GM12878 (cell line): ENCODE results near the gene ZNF790. TPM values are rescaled to one million over a fixed set of nuclear protein-coding genes. Genes with fewer than 3 reads are reported as not detected.

Experiments
- BRCA1 ChIP-seq: IDR thresholded peaks from 2 replicates; pipeline ENCODE4 v1.6.1; 2011; ENCODE audit warnings: low read depth, low read length, improper control_type of control experiment
- CEBPB ChIP-seq, 2 experiments: fragments of 150-350 bp in 1 of 2; IDR thresholded peaks; 2 replicates each; pipeline ENCODE4 v1.6.1; 2012 to 2014; ENCODE audit warnings: low read depth in 2 of 2, low read length in 2 of 2, borderline replicate concordance in 1 of 2, inconsistent platforms in 1 of 2
- ESRRA ChIP-seq: IDR thresholded peaks from 2 replicates; pipeline ENCODE4 v1.6.1; 2012; ENCODE audit warnings: mild to moderate bottlenecking, low read length, improper control_type of control experiment
- LARP7 ChIP-seq: fragments of 450-650 bp; IDR thresholded peaks from 2 replicates; pipeline ENCODE4 v1.6.1; 2017; ENCODE audit warnings: mild to moderate bottlenecking
- MXI1 ChIP-seq: fragments of 150-350 bp; IDR thresholded peaks from 2 replicates; pipeline ENCODE4 v1.6.1; 2011; ENCODE audit warnings: low read depth, mild to moderate bottlenecking, inconsistent platforms, low read length, improper control_type of control experiment
- MYC ChIP-seq: IDR thresholded peaks from 2 replicates; pipeline ENCODE4 v1.6.1; 2011; ENCODE audit warnings: mild to moderate bottlenecking, low read length, moderate library complexity, inconsistent platforms; ENCODE audit not compliant: insufficient read depth, insufficient replicate concordance, insufficient read length, severe bottlenecking
- NRF1 ChIP-seq: conservative IDR thresholded peaks from 2 replicates; pipeline ENCODE4 v1.6.1; 2011; ENCODE audit warnings: mild to moderate bottlenecking, low read depth, low read length, improper control_type of control experiment
- PAX5 ChIP-seq: IDR thresholded peaks from 2 replicates; pipeline ENCODE4 v1.6.1; 2011; ENCODE audit warnings: low read depth, low read length, borderline replicate concordance
- SP1 ChIP-seq: IDR thresholded peaks from one replicate; pipeline ENCODE4 v1.6.1; 2011; ENCODE audit warnings: low read depth, low read length
- STAT3 ChIP-seq: IDR thresholded peaks from 2 replicates; pipeline ENCODE4 v1.6.1; 2011; ENCODE audit warnings: low read depth, low read length, improper control_type of control experiment
- polyA plus RNA-seq, 11 experiments: library from polyadenylated mRNA; depleted of rRNA in 4 of 11; unstranded in 6 of 11; stranded (reverse) in 5 of 11; fragments of >200 nt; fragmentation: Nextera tagmentation in 4 of 11; fragmentation: Illumina TruSeq in 1 of 11; extraction: Ambion mirVana in 4 of 11; extraction: Trizol in 1 of 11; gene quantifications; 1 replicate in 1 of 11; 2 replicates in 10 of 11; pipeline versions ENCODE4 v1.2.1 to v1.2.3, GENCODE V29; 2011 to 2016; ENCODE audit warnings: inconsistent platforms in 2 of 11, missing spikeins in 2 of 11, low read depth in 1 of 11
- total RNA-seq, 4 experiments: library from RNA; depleted of rRNA in 3 of 4; stranded (reverse); fragments of >200 nt in 3 of 4; fragmentation: Illumina TruSeq in 1 of 4; extraction: Trizol in 1 of 4; gene quantifications; 2 replicates each; pipeline versions ENCODE4 v1.2.1 to v1.2.3, GENCODE V29; 2013 to 2021
- TF ChIP-seq, protein P1 (sequence below): fragments of 450-650 bp; IDR thresholded peaks from 2 replicates; pipeline ENCODE4 v1.6.1; 2018; ENCODE audit warnings: mild to moderate bottlenecking, low read depth, moderate library complexity; ENCODE audit not compliant: partially characterized antibody
- TF ChIP-seq, protein P2 (sequence below): fragments of 450-650 bp; IDR thresholded peaks from 2 replicates; pipeline ENCODE4 v1.6.1; 2017; ENCODE audit warnings: mild to moderate bottlenecking
- TF ChIP-seq, protein P3 (sequence below): IDR thresholded peaks from 2 replicates; pipeline ENCODE4 v1.6.1; 2012; ENCODE audit warnings: low read length, inconsistent platforms
- TF ChIP-seq, protein P4 (sequence below): fragments of 450-650 bp; IDR thresholded peaks from 2 replicates; pipeline ENCODE4 v1.6.1; 2017; ENCODE audit warnings: antibody characterized with exemption, mild to moderate bottlenecking, moderate library complexity
- TF ChIP-seq, protein P5 (sequence below): fragments of 450-650 bp; formaldehyde crosslinking; IDR thresholded peaks from 2 replicates; pipeline ENCODE4 v1.4.0; 2022; ENCODE audit warnings: mild to moderate bottlenecking, moderate library complexity
- TF ChIP-seq, protein P6 (sequence below): fragments of 450-650 bp; IDR thresholded peaks from 2 replicates; pipeline ENCODE4 v1.6.1; 2017; ENCODE audit warnings: low read depth, mild to moderate bottlenecking, moderate library complexity

ZNF790 gene
- total and polyA plus RNA-seq, 10 of the 15 experiments (the other 5 are each of a cell fraction or from before 2014, with no cell fraction given), result 0.87 to 5.2 (median 2.9) TPM

DNA sequence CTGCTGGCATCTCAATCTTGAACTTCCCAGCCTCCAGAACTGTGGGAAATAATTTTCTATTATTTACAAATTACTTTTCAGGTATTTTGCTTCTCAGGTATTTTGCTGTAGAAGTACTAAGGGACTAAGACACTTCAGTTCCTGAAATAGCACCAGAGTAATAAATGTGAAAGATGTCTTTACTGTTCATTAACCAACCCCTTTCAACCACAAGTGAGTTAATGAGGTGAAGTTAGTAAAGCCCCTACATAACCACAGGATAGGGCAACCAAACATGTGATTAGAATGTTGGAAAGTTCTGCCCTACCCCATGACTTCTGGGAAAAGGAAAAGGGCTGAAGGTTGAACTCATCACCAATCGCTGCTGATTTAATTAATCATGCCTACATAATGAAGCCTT lies 9.8 kb upstream of the ZNF790 start (continued):
- TF ChIP-seq, protein P1, sequence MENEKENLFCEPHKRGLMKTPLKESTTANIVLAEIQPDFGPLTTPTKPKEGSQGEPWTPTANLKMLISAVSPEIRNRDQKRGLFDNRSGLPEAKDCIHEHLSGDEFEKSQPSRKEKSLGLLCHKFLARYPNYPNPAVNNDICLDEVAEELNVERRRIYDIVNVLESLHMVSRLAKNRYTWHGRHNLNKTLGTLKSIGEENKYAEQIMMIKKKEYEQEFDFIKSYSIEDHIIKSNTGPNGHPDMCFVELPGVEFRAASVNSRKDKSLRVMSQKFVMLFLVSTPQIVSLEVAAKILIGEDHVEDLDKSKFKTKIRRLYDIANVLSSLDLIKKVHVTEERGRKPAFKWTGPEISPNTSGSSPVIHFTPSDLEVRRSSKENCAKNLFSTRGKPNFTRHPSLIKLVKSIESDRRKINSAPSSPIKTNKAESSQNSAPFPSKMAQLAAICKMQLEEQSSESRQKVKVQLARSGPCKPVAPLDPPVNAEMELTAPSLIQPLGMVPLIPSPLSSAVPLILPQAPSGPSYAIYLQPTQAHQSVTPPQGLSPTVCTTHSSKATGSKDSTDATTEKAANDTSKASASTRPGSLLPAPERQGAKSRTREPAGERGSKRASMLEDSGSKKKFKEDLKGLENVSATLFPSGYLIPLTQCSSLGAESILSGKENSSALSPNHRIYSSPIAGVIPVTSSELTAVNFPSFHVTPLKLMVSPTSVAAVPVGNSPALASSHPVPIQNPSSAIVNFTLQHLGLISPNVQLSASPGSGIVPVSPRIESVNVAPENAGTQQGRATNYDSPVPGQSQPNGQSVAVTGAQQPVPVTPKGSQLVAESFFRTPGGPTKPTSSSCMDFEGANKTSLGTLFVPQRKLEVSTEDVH, result no peak
- TF ChIP-seq, protein P2, sequence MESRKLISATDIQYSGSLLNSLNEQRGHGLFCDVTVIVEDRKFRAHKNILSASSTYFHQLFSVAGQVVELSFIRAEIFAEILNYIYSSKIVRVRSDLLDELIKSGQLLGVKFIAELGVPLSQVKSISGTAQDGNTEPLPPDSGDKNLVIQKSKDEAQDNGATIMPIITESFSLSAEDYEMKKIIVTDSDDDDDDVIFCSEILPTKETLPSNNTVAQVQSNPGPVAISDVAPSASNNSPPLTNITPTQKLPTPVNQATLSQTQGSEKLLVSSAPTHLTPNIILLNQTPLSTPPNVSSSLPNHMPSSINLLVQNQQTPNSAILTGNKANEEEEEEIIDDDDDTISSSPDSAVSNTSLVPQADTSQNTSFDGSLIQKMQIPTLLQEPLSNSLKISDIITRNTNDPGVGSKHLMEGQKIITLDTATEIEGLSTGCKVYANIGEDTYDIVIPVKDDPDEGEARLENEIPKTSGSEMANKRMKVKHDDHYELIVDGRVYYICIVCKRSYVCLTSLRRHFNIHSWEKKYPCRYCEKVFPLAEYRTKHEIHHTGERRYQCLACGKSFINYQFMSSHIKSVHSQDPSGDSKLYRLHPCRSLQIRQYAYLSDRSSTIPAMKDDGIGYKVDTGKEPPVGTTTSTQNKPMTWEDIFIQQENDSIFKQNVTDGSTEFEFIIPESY, result no peak
- no peak for TF ChIP-seq STAT3
- no peak for TF ChIP-seq SP1
- TF ChIP-seq MYC, result no peak
- no peak for TF ChIP-seq PAX5
- no peak for TF ChIP-seq ESRRA
- TF ChIP-seq, protein P3, sequence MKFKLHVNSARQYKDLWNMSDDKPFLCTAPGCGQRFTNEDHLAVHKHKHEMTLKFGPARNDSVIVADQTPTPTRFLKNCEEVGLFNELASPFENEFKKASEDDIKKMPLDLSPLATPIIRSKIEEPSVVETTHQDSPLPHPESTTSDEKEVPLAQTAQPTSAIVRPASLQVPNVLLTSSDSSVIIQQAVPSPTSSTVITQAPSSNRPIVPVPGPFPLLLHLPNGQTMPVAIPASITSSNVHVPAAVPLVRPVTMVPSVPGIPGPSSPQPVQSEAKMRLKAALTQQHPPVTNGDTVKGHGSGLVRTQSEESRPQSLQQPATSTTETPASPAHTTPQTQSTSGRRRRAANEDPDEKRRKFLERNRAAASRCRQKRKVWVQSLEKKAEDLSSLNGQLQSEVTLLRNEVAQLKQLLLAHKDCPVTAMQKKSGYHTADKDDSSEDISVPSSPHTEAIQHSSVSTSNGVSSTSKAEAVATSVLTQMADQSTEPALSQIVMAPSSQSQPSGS, result no peak
- no peak for TF ChIP-seq NRF1
- TF ChIP-seq CEBPB (IDR thresholded peaks at IDR 0.05; ENCODE audit: borderline replicate concordance in 1 of 2, low read depth in 2 of 2, low read length in 2 of 2), result no peak
- TF ChIP-seq LARP7, result no peak
- TF ChIP-seq, protein P4, sequence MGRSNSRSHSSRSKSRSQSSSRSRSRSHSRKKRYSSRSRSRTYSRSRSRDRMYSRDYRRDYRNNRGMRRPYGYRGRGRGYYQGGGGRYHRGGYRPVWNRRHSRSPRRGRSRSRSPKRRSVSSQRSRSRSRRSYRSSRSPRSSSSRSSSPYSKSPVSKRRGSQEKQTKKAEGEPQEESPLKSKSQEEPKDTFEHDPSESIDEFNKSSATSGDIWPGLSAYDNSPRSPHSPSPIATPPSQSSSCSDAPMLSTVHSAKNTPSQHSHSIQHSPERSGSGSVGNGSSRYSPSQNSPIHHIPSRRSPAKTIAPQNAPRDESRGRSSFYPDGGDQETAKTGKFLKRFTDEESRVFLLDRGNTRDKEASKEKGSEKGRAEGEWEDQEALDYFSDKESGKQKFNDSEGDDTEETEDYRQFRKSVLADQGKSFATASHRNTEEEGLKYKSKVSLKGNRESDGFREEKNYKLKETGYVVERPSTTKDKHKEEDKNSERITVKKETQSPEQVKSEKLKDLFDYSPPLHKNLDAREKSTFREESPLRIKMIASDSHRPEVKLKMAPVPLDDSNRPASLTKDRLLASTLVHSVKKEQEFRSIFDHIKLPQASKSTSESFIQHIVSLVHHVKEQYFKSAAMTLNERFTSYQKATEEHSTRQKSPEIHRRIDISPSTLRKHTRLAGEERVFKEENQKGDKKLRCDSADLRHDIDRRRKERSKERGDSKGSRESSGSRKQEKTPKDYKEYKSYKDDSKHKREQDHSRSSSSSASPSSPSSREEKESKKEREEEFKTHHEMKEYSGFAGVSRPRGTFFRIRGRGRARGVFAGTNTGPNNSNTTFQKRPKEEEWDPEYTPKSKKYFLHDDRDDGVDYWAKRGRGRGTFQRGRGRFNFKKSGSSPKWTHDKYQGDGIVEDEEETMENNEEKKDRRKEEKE, result no peak
- no peak for TF ChIP-seq MXI1
- TF ChIP-seq, protein P5, sequence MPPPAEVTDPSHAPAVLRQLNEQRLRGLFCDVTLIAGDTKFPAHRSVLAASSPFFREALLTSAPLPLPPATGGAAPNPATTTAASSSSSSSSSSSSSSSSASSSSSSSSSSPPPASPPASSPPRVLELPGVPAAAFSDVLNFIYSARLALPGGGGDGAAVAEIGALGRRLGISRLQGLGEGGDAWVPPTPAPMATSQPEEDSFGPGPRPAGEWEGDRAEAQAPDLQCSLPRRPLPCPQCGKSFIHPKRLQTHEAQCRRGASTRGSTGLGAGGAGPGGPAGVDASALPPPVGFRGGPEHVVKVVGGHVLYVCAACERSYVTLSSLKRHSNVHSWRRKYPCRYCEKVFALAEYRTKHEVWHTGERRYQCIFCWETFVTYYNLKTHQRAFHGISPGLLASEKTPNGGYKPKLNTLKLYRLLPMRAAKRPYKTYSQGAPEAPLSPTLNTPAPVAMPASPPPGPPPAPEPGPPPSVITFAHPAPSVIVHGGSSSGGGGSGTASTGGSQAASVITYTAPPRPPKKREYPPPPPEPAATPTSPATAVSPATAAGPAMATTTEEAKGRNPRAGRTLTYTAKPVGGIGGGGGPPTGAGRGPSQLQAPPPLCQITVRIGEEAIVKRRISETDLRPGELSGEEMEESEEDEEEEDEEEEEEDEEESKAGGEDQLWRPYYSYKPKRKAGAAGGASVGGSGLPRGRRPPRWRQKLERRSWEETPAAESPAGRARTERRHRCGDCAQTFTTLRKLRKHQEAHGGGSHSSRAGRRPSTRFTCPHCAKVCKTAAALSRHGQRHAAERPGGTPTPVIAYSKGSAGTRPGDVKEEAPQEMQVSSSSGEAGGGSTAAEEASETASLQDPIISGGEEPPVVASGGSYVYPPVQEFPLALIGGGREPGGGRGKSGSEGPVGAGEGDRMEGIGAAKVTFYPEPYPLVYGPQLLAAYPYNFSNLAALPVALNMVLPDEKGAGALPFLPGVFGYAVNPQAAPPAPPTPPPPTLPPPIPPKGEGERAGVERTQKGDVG, result no peak
- no peak for TF ChIP-seq BRCA1
- TF ChIP-seq, protein P6, sequence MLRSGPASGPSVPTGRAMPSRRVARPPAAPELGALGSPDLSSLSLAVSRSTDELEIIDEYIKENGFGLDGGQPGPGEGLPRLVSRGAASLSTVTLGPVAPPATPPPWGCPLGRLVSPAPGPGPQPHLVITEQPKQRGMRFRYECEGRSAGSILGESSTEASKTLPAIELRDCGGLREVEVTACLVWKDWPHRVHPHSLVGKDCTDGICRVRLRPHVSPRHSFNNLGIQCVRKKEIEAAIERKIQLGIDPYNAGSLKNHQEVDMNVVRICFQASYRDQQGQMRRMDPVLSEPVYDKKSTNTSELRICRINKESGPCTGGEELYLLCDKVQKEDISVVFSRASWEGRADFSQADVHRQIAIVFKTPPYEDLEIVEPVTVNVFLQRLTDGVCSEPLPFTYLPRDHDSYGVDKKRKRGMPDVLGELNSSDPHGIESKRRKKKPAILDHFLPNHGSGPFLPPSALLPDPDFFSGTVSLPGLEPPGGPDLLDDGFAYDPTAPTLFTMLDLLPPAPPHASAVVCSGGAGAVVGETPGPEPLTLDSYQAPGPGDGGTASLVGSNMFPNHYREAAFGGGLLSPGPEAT, result peak; percentile 75
